Kidney glomerular epithelial cell (primary cell): ENCODE data around the gene TSHZ2.
A peak's percentile ranks its signal among the peaks of the same experiment; 100 is the strongest.
"Not testable (repeated sequence)": the region's sequence is repeated elsewhere in the genome, so short reads cannot be mapped to it uniquely, and the experiment has no call there.

ENCODE experiments used
- DNase-seq: peaks from one replicate; lab custom pipeline; 2025; lab: John Stamatoyannopoulos, UW

Gene TSHZ2

GRCh38 chr20:53319200-53319599 is 347.0 kb downstream of the TSHZ2 start:
- DNase-seq, result no peak

- DNase-seq, result no peak
Observed at GRCh38 chr20:53319716-53320115, 347.6 kb downstream of the TSHZ2 start.

- DNase-seq, result no peak
Observed at GRCh38 chr20:53320701-53321100, 348.5 kb downstream of the TSHZ2 start.

- DNase-seq, result no peak
Observed at GRCh38 chr20:53321596-53321995, 349.4 kb downstream of the TSHZ2 start.

DNA sequence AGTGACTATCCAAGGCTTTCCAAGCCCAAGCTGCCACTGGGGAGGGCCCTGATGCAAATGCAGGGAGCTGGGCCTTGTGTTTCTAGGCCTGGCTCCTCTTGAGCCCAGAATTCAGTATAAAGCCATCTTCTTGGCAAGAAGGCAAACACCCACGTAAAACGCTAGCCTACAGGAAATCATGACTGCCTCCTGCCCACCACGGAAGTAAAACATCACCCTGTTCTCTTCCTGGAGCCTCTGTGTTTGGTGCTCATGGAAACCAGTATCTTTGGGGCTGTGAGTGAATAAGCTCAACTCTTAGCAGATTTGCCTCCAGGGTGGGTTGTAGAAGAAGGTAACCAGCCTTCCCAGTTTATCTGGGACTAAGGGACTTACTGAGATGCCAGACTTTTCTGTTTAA is 350.5 kb downstream of the TSHZ2 start:
- no peak for DNase-seq

DNA sequence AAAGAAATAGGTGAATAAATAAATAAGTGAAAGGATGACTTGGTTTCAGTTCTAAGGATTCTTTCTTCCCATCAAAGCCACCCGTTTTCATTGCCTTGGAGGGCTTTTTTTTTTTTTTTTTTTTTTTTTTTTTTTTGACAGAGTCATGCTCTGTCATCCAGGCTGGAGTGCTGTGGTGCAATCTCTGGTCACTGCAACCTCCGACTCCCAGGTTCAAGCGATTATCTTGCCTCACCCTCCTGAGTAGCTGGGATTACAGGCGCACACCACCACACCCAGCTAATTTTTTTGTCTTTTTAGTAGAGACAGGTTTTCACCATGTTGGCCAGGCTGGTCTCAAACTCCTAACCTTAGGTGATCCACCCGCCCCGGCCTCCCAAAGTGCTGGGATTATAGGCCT is 351.3 kb downstream of the TSHZ2 start:
- DNase-seq, result not testable (repeated sequence)

DNA sequence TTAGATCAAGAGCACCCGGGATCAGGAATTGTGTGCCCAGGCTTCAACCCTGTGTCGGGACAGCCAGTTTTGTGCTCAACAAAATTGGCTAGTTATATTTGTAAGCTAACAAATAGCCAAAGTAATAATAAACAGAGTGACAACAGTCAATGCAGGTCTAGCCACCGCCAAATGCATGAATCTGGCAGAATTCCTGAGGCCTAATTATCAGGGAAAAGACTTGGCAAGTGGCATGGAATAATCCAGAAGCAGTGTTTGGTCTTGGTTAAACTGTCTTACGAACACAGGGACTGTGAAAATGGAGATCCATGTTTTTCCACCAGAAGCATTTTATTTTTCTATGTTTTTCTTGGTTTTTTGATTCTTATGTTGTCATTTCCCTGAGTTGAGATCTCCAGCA is 352.7 kb downstream of the TSHZ2 start:
- no peak for DNase-seq

GRCh38 chr20:53328961-53329360 is 356.8 kb downstream of the TSHZ2 start:
- no peak for DNase-seq

GRCh38 chr20:53329781-53330180 is 357.6 kb downstream of the TSHZ2 start:
- DNase-seq, result no peak

DNA sequence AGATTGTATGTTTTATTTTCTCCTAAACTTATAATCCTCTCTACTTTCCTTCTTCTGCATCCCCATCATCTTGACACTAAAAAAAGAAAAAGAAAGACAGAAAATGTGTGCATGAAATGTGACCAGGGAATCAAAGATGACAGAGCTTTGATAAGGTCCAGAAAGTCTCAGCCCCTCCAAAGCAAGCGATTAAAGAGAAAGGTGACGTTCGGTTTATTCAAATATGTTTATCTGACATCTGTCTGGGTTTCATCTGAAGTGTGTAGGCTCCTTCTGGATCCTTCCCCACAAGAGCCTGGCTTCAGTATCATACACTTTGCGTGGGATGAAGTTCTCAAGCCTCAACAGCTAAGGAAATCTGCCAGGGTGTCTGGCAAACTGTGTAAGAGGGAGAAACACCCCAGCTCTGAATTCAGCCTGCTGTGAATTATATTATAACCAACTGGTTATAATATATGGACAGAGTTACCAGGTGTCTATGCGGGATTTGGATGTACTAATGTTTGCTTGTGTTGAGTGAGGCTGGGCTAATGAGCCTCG is 358.5 kb downstream of the TSHZ2 start:
- no peak for DNase-seq

GRCh38 chr20:53331151-53331973 is 359.2 kb downstream of the TSHZ2 start:
- DNase-seq, result peak; percentile 37

DNA sequence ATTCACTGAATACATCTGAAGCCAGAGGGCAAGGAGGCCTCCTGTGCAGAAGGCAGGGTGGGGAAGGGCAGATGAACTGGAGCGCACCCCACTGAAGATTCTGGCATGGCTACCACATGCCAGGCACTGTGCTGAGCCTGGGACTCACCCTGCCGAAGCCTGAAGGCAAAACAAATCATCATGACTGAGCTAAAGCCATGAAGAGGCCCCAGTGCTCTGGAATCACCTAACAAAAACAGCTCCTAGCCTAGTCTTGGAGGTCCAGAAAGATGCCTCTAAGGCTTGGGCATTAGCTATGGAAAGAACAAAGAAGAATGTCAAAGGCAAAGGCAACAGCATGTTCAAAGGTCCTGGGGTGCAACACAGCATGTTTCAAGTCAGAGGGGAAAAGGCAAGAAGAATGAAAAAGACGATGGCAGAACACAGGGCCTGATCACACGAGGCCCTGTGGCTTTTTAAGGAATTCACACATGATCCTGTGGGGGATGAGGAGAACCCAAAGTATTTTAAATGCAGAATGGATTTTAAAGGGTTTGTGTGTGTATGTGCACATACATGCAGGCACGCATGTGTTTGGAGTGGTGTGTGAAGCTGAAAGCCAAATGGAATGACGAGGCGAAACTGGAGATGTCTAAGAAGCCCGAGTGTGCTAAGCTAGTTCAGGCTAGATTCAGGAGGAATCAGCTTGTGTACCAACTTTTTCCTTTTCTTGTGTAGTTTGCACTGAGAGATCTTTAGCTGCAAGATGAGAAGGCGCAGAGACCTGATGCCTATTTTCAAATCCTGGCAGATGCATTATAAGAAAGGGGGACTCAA is 360.1 kb downstream of the TSHZ2 start:
- DNase-seq, result no peak

DNA sequence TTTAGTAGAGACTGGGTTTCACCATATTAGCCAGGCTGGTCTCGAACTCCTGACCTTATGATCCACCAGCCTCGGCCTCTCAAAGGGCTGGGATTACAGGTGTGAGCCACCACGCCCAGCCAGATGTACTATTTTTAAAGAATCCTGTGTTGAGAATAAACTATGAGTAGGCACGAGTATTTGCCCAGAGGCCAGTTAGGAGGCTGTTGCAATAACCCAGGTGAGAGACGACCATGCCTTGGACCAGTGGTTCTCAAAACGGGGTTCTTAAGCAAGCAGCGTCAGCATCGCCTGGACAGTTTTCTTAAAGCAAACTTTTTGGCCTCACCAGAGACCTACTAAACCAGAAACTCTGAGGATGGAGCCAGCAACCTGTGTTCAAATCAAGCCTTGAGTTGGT is 362.7 kb downstream of the TSHZ2 start:
- no peak for DNase-seq

GRCh38 chr20:53335555-53335954 is 363.4 kb downstream of the TSHZ2 start:
- DNase-seq, result no peak

DNA sequence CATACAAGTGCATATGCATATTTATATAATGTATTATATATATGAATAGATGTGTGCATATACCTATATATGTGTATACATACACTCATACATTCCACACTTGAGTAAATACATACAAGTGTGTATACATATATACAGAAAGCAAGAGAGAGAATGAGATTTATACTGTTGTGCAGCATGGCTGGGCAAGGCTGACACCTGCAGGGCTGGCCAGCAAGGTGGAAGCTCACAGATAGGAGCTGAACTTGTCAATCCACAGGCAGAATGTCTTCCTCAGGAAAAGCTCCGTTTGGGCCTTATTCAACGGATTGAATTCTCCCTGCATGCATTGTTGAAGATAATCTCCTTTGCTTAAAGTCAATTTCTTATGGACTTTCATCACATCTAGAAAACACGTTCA is 364.7 kb downstream of the TSHZ2 start:
- no peak for DNase-seq

GRCh38 chr20:53337390-53338101 is 365.4 kb downstream of the TSHZ2 start:
- DNase-seq, result peak; percentile 69

DNA sequence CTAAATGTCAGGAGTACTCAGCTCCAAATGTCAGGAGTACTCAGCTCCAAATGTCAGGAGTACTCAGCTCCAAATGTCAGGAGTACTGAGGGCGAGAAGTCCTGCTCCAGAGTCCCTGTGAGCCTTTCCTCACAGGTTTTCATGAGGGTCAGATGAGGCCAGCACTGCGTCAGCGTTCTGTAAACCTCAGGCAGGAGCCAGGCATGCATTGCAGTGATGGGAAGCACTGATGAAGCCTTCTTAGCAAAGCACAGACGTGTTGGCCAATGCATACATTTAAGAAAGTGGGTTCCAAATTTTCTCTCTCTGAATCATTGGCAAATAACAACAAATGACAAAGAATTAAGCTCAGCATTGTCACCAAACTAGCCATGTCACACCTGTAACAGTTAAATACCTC is 366.6 kb downstream of the TSHZ2 start:
- DNase-seq, result no peak

DNA sequence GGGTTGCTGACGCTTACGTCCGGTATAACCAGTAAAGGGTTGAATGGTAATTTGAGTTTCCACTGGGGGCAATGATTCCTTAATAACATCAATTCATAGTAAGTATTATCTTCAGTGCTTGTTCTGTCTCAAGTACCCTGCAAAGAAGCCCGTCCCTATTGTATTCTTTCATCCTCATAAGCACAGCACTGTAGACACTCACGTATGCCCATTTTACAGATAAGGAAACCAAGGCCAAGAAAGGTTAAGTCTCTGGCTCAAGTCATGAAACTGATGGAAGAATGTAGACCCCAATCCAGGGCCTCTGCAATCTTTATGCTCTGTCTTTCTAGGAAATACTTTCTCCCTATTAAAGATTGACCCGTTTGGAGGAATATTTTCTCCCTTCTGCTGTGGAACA is 370.3 kb downstream of the TSHZ2 start:
- no peak for DNase-seq

GRCh38 chr20:53343448-53343847 is 371.3 kb downstream of the TSHZ2 start:
- DNase-seq, result no peak

DNA sequence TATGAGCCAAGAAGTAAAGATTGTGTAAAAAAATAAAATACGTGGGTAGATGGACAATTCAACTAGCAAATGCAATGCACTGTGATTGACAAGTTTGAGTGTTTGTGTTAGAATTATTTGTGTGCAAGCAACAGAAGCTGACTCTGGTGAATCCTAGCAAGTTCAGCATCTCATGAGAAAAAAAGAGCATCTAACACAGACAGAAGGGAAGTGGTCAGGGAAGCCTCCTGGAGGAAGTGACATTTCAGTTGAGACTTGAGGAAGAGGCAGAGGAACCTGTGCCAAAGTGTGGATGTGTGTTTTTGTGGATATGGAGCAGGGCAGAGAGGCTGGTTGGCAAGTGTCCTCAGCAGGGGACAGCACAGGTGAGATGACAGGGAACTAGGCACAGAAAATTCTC is 372.7 kb downstream of the TSHZ2 start:
- DNase-seq, result no peak

- no peak for DNase-seq
Observed at GRCh38 chr20:53345536-53346334, 373.6 kb downstream of the TSHZ2 start.

- peak; percentile 4 for DNase-seq
Observed at GRCh38 chr20:53346335-53346648, 374.1 kb downstream of the TSHZ2 start.
